ENCODE measurements around the gene RADX.

The RADX gene, protein sequence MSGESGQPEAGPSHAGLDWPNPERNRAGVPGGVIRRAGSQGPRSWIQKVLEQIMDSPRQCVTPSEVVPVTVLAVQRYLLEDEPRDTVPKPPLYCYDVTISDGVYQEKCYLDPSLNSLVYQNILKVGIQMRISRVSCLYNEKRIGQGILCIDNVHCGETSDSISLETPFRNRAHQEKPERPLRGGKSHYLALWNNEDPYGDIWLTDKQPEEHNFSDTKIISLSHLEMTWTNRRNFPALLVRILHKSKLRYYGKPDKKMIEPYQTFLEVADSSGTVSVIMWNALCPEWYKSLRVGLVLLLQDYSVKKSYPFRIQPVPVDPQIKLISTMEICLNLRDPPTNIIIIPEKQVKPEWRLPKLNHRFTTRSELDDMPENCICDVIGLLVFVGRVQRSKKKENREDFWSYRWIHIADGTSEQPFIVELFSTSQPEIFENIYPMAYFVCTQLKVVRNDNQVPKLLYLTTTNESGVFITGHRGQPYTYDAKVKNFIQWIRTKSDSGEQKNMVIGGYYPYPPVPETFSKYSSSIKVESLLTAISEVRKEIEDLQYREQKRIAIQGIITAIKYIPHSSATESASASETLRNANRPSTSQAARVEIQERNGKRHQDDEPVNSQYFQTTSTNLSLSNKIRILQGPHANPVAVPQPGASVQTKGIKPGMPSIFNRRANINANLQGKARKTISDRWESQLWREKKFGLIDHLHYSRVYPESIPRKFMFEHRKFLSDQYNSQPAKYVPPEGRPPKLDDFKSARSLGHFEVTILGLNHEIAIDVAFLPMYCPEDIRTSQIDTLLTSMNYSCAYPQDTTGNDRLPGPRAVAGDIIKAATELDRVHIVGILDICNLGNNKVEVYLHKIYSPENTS

GRCh38 chrX:106611679-106612392 is at the start of gene RADX:
Gene RADX, plus strand, starts transcription at chrX:106611978. Its CDS starts 103 bp downstream, at chrX:106612081.
- H3K27ac ChIP-seq = no peak within 1 kb of the TSS; the same call in 1 of the 2 replicates
- no peak for TF ChIP-seq ZFX (IDR thresholded peaks at IDR 0.05)
- TF ChIP-seq, protein P1, sequence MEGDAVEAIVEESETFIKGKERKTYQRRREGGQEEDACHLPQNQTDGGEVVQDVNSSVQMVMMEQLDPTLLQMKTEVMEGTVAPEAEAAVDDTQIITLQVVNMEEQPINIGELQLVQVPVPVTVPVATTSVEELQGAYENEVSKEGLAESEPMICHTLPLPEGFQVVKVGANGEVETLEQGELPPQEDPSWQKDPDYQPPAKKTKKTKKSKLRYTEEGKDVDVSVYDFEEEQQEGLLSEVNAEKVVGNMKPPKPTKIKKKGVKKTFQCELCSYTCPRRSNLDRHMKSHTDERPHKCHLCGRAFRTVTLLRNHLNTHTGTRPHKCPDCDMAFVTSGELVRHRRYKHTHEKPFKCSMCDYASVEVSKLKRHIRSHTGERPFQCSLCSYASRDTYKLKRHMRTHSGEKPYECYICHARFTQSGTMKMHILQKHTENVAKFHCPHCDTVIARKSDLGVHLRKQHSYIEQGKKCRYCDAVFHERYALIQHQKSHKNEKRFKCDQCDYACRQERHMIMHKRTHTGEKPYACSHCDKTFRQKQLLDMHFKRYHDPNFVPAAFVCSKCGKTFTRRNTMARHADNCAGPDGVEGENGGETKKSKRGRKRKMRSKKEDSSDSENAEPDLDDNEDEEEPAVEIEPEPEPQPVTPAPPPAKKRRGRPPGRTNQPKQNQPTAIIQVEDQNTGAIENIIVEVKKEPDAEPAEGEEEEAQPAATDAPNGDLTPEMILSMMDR (conservative IDR thresholded peaks at IDR 0.05) = no peak

DNA sequence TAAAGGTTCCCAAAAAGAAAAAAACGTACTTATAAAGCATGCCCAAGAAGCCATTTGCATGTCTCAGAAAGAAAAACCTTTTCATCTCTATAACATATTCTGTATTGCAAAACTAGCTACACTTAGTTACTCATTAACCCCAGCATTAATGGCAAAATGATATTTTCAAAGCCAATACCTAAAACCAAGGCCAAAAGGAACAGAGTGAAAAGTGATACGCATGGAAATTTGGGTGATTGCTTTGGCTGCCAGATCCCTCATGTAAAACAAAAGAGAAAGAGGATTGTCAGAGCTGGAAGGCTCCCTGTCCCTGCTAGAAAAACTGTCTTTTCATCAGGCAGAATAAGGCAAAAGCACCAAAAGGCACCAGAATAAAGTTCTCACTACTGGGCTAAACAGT is 46.8 kb upstream of the RADX start:
- H3K27ac ChIP-seq = no peak overlapping the region
- TF ChIP-seq ZFX (IDR thresholded peaks at IDR 0.05) = no peak
- TF ChIP-seq, protein P1 (conservative IDR thresholded peaks at IDR 0.05) = no peak

GRCh38 chrX:106566362-106566761 is 45.4 kb upstream of the RADX start:
- TF ChIP-seq, protein P1 (conservative IDR thresholded peaks at IDR 0.05) = no peak
- TF ChIP-seq ZFX (IDR thresholded peaks at IDR 0.05) = no peak
- no peak overlapping the region for H3K27ac ChIP-seq

GRCh38 chrX:106581856-106582255 is 29.9 kb upstream of the RADX start:
- TF ChIP-seq ZFX (IDR thresholded peaks at IDR 0.05) = no peak
- TF ChIP-seq, protein P1 (conservative IDR thresholded peaks at IDR 0.05) = no peak

DNA sequence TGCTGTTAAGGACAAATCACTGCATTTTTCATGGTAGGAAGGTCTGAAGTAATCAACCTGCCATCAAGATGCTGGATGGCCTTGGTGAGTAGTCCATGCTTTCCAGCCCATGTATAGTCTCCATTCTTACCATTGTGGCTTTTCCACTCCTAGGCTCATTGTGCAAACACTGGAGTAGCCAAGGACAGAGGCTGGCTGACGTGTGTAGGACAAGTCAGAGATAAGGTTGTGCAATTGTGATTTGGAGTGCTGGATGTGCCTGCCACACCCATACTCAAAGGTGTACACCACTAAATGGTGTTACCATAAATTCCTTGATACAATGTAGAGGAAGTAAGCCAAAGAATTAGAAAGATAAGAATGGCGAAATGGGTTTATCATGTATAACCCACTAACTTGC is 26.3 kb upstream of the RADX start:
- TF ChIP-seq, protein P1 (conservative IDR thresholded peaks at IDR 0.05) = no peak
- no peak for TF ChIP-seq ZFX (IDR thresholded peaks at IDR 0.05)
- no peak overlapping the region for H3K27ac ChIP-seq

More at GRCh38 chrX:106581856-106582255, 29.9 kb upstream of the RADX start:
- H3K27ac ChIP-seq = no peak overlapping the region

- no peak overlapping the region for H3K27ac ChIP-seq
- TF ChIP-seq, protein P1 (conservative IDR thresholded peaks at IDR 0.05) = no peak
- no peak for TF ChIP-seq ZFX (IDR thresholded peaks at IDR 0.05)
Measured at GRCh38 chrX:106588801-106589200, 23.0 kb upstream of the RADX start.

Data from C4-2B (cell line).